ENCODE results near the gene CD74. TPM values are rescaled to one million over a fixed set of nuclear protein-coding genes. Genes with fewer than 3 reads are reported as not detected.

CD74 gene
- polyA plus RNA-seq, 3 donors = 215 to 372 (median 259) TPM

- no peak for DNase-seq (ENCODE audit: extremely low read depth in 1 of 11, low read depth in 9 of 11, low spot score in 4 of 11)
Measured at GRCh38 chr5:150355791-150356190, 56.9 kb downstream of the CD74 start.

DNA sequence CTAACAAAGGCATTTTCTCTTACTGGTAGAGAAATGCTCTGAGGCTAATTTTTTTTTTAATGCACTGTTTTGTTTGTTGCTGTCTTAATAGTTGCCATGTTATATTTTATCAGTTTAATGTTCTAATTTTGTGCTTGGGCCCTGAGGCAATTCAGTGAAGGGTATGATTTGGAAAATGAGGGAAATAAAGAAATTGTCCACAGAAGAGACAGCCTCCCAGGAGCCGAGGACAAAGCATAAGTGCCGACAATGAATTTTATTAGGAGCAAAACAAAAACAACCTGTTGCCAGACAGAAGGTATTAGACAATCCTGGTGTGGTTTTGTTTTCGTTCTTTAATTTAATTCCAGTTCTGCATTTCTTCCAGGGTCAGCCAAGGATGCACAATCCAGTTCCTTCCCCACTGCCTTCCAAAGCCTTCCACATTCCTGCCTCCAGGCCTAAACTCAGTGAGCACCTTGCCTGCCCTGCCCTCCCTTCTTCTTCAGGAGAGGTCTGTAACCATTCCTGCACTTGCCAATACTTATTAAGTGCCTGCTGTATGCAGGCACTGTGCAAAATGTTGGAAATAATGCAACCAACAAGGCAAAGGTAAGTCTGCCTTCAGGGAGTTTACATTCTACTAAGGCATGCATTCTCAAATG is 59.6 kb downstream of the CD74 start:
- no peak for DNase-seq (ENCODE audit: extremely low read depth in 1 of 11, low read depth in 9 of 11, low spot score in 4 of 11)

DNA sequence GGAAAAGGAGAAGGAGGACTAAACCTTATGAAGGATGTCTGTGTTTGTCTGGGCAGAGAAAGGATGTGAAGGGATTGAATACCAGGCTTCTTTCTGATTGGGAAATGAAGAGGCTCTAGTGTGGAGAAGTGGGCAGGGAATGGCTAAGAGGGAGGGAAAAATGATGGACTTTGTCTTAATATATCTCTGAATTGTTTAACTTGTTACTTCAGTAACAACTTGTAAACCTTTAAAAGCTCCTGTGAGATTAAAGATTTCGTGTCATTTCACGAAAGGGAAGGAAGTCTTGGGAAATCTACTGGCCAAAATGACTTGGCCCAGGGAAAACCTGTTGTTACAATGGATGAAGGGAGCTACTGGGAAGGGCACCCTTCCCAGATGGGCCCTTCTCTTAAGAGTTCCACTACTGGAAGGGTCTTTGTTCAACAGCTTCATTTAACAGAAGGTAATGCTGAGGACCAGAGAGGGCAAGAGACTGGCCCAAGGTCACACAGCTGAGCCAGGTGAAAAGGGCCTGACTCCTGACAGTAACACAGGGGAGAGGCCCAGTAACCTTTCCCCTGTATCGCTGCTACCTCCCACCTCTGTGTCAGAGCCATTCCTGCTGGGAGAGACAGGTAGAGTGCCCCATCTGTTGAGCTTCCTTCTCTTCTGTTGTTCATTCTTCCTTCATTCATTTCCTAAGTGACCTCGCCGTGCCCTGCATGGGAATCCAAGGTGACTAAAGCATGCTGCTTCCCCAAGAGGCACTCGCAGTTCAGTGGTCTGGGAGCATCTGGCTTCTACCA is 60.3 kb downstream of the CD74 start:
- DNase-seq (ENCODE audit: extremely low read depth in 1 of 11, low read depth in 9 of 11, low spot score in 4 of 11) = no peak

Other genes starting within 250 kb of the CD74 start
- gene CDX1, start 246.1 kb downstream of the CD74 start, polyA plus RNA-seq (ENCODE audit: insufficient read length in 3 of 3) = 1 to 10 TPM in 1 of 3 donors, under 1 TPM in 2; 0.69 to 1.0 (median 0.75) TPM
- gene SLC6A7, start 222.8 kb downstream of the CD74 start, polyA plus RNA-seq (ENCODE audit: insufficient read length in 3 of 3) = under 1 TPM; 0.11 to 0.22 (median 0.17) TPM
- 1 to 10 TPM; 3.8 to 4.9 (median 4.1) TPM for gene CAMK2A, start 123.1 kb downstream of the CD74 start, polyA plus RNA-seq (ENCODE audit: insufficient read length in 3 of 3)
- 1 to 10 TPM; 2.6 to 4.3 (median 2.8) TPM for gene ARSI, start 110.0 kb downstream of the CD74 start, polyA plus RNA-seq (ENCODE audit: insufficient read length in 3 of 3)
- gene TCOF1, start 55.2 kb downstream of the CD74 start, polyA plus RNA-seq (ENCODE audit: insufficient read length in 3 of 3) = 10 to 100 TPM; 36.9 to 39.5 (median 39.3) TPM
- 1,000 to 10,000 TPM; 1,682 to 2,258 (median 2,070) TPM for gene RPS14, start 36.8 kb upstream of the CD74 start, polyA plus RNA-seq (ENCODE audit: insufficient read length in 3 of 3)
- gene NDST1, start 95.2 kb upstream of the CD74 start, polyA plus RNA-seq (ENCODE audit: insufficient read length in 3 of 3) = 10 to 100 TPM; 51.9 to 65.6 (median 55.3) TPM
- gene SYNPO, start 227.8 kb upstream of the CD74 start, polyA plus RNA-seq (ENCODE audit: insufficient read length in 3 of 3) = 100 to 1,000 TPM in 2 of 3 donors, 10 to 100 TPM in 1; 89.8 to 111 (median 100) TPM
- gene MYOZ3, start 248.3 kb upstream of the CD74 start, polyA plus RNA-seq (ENCODE audit: insufficient read length in 3 of 3) = 1 to 10 TPM; 6.4 to 8.1 (median 6.6) TPM

All from renal cortex interstitium (tissue), 11 donors.